Measurements from ENCODE around the gene AHRR. TPM values are rescaled to one million over a fixed set of nuclear protein-coding genes. Genes with fewer than 3 reads are reported as not detected.

The AHRR gene
- total and polyA plus RNA-seq, 9 of the 15 experiments (the other 6 are each of a cell fraction or from before 2014, with no cell fraction given): 0.06 to 1.6 (median 0.75) TPM; not detected in 1

DNA sequence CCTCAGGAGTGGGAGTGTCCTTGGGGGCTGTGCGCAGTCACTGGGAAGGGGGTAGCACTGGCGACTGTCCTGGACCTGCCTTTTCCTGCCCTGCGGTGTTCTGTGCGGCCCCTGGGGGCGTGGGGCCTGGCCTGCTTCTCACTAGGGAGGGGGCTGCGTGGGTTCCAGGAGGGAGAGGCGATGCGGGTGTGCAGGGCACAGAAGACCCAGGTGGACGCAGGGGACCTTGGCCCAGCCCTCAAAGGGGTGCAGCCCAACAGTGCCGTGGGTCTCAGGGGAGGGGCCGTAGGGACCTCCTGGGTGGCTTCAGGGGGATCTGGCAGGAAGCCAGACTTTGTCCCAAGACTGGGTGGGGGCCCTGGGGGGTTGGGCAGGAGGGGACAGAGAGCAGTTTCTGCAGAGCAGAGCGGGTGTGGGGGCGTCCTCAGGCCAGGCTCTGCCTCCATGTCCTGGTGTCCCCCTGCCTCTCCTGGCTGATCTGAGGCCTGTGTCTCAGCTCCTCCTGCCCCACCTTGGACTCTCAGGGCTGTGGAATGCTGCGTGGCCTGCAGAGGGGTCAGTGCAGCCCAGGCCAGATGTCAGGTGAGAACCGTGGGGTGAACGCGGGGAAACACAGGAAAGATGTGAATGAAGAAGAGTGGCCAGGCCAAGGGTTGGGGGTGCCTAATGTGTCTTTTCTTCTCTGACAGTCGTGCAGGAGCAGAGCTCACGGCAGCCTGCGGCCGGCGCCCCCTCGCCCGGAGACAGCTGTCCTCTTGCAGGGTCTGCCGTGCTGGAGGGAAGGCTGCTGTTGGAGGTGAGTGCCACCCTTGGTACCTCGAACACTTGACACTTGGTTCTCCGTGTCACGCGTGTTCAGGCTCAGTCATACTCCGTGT lies 54.6 kb downstream of the AHRR start:
- in situ Hi-C loops (cut with MboI) (no loop called here), intact Hi-C loops (cut with micrococcal nuclease) (no loop called here)
- H3K9me3 ChIP-seq (replicated peaks; ENCODE audit: control insufficient read depth, insufficient read depth, low read depth, low read length): no peaks in the 10 kb centered on the region
- BruUV-seq (replicated peaks): no TSS peak
- H3K36me3 ChIP-seq (ENCODE audit: control insufficient read depth, insufficient read depth, low read length): no peaks in the 10 kb centered on the region
- H2AFZ ChIP-seq (ENCODE audit: low read depth, low read length): no peak overlapping the region
- no peak overlapping the region for H3K9ac ChIP-seq (ENCODE audit: insufficient read depth in 1 of 2, low read depth in 2 of 2, low read length in 2 of 2)
- no peaks in the 10 kb centered on the region for H3K9me1 ChIP-seq (ENCODE audit: control insufficient read depth, insufficient read depth, low read length)
- DNase-seq (ENCODE audit: extremely low read depth in 1 of 4, low spot score in 3 of 4) (no peak), ATAC-seq (no peak), FAIRE-seq (no peak)
- WGBS (ENCODE audit: insufficient coverage, low coverage, missing lambda C conversion rate): 11% methylated on average over 29 of the region's 30 CpGs
- ChIA-PET CTCF (ENCODE audit: low intra/inter-chr PET ratio) (no interaction called here), POLR2A (no interaction called here)
- no peak overlapping the region for H3K4me3 ChIP-seq
- no peak for TF ChIP-seq ARID3A (IDR thresholded peaks at IDR 0.05; ENCODE audit: borderline replicate concordance, low read depth, low read length)
- TF ChIP-seq FUS (optimal IDR thresholded peaks at IDR 0.05; ENCODE audit: low read depth, low read length): no peak
- TF ChIP-seq NFIC (IDR thresholded peaks at IDR 0.05): peak; percentile 57
- no peak overlapping the region for H3K27ac ChIP-seq (ENCODE audit: extremely low read depth, low read depth, low read length)
- H3K4me1 ChIP-seq (replicated peaks in 1 of 2; ENCODE audit: control insufficient read depth in 2 of 2, insufficient read depth in 2 of 2, low read length in 2 of 2): peaks cover 0 to 33% of the 10 kb centered on the region in 2 experiments; a peak in 2 of 5 replicates
- peaks cover 62 to 78% of the 10 kb centered on the region in 2 experiments for H3K27me3 ChIP-seq (ENCODE audit: control insufficient read depth in 2 of 2, insufficient read depth in 2 of 2, low read length in 2 of 2)
- H3K4me2 ChIP-seq (ENCODE audit: insufficient read depth, low read length): no peak overlapping the region
- H4K20me1 ChIP-seq (replicated peaks; ENCODE audit: control insufficient read depth, insufficient read depth, low read length): peaks cover 28% of the 10 kb centered on the region
- H3K79me2 ChIP-seq (ENCODE audit: control insufficient read depth, insufficient read depth, low read length): no peaks in the 10 kb centered on the region
